GM23338 (cell line): ENCODE measurements around the gene ZNF516. TPM values are rescaled to one million over a fixed set of nuclear protein-coding genes. Genes with fewer than 3 reads are reported as not detected.

ENCODE experiments used
- ATAC-seq: fragments of 200-7000 bp; cut with Tn5 transposase; 3 replicates; pipeline ENCODE4 v1.9.1; 2020
- DNase-seq: peaks from one replicate; pipeline ENCODE4 v3.0.0-alpha.2; 2015; ENCODE audit warnings: low spot score
- H2AFZ ChIP-seq: fragments of 200-600 bp; sonication (generic); 2 replicates; pipeline ENCODE4 v1.8.0; 2016; ENCODE audit warnings: antibody characterized with exemption, mild to moderate bottlenecking, moderate library complexity
- H3F3A ChIP-seq: fragments of 200-600 bp; sonication (generic); replicated peaks from 2 replicates; pipeline ENCODE4 v1.8.0; 2017; ENCODE audit warnings: antibody characterized with exemption, mixed run types, low read depth
- H3K27ac ChIP-seq: fragments of 200-600 bp; sonication (generic); 2 replicates; pipeline ENCODE4 v1.6.1; 2016; ENCODE audit warnings: low read depth
- H3K27me3 ChIP-seq: fragments of 200-600 bp; sonication (generic); 2 replicates; pipeline ENCODE4 v1.8.0; 2016; ENCODE audit warnings: mild to moderate bottlenecking, mixed run types, moderate library complexity; ENCODE audit not compliant: insufficient read depth
- H3K36me3 ChIP-seq: fragments of 200-600 bp; sonication (generic); 2 replicates; pipeline ENCODE4 v1.8.0; 2016; ENCODE audit warnings: mild to moderate bottlenecking; ENCODE audit not compliant: insufficient read depth
- H3K4me1 ChIP-seq: fragments of 200-600 bp; sonication (generic); 2 replicates; pipeline ENCODE4 v1.8.0; 2016; ENCODE audit warnings: mild to moderate bottlenecking, moderate library complexity; ENCODE audit not compliant: insufficient read depth
- H3K4me2 ChIP-seq: fragments of 200-600 bp; sonication (generic); 2 replicates; pipeline ENCODE4 v1.7.1; 2017; ENCODE audit warnings: mixed run types
- H3K4me3 ChIP-seq: fragments of 200-600 bp; sonication (generic); 2 replicates; pipeline ENCODE4 v1.6.1; 2016; ENCODE audit warnings: mixed run types
- H3K79me2 ChIP-seq: fragments of 200-600 bp; sonication (generic); replicated peaks from 2 replicates; pipeline ENCODE4 v1.8.0; 2017; ENCODE audit warnings: mild to moderate bottlenecking; ENCODE audit not compliant: insufficient read depth
- H3K9me2 ChIP-seq: fragments of 200-600 bp; sonication (generic); 2 replicates; pipeline ENCODE4 v1.8.0; 2017; ENCODE audit not compliant: insufficient read depth
- H4K20me1 ChIP-seq: fragments of 200-600 bp; sonication (generic); replicated peaks from 2 replicates; pipeline ENCODE4 v1.8.0; 2017; ENCODE audit warnings: mild to moderate bottlenecking; ENCODE audit not compliant: insufficient read depth
- H3K27ac Mint-ChIP-seq: 2 replicates; pipeline ENCODE4 v1.8.0; 2020; ENCODE audit warnings: inconsistent platforms, mild to moderate bottlenecking, moderate library complexity, mixed read lengths
- H3K27me3 Mint-ChIP-seq: 3 replicates; pipeline ENCODE4 v1.8.0; 2022; ENCODE audit warnings: low read depth, mild to moderate bottlenecking, moderate library complexity, mixed read lengths, inconsistent platforms; ENCODE audit not compliant: insufficient read depth, poor library complexity
- H3K36me3 Mint-ChIP-seq: 3 replicates; pipeline ENCODE4 v1.8.0; 2021; ENCODE audit warnings: low read depth, mild to moderate bottlenecking, inconsistent platforms, moderate library complexity, mixed read lengths
- H3K4me1 Mint-ChIP-seq: 3 replicates; pipeline ENCODE4 v1.8.0; 2020; ENCODE audit warnings: mild to moderate bottlenecking, inconsistent platforms, mixed read lengths
- H3K4me3 Mint-ChIP-seq: 3 replicates; pipeline ENCODE4 v1.8.0; 2021; ENCODE audit warnings: moderate library complexity, mild to moderate bottlenecking, inconsistent platforms, mixed read lengths
- H3K9me3 Mint-ChIP-seq: 3 replicates; pipeline ENCODE4 v1.8.0; 2020; ENCODE audit warnings: moderate library complexity, mild to moderate bottlenecking, inconsistent platforms, mixed read lengths
- CREB1 ChIP-seq: fragments of 250-450 bp; sonication (Bioruptor Pico); IDR thresholded peaks from 2 replicates; pipeline ENCODE4 v1.5.0; 2020; ENCODE audit warnings: low read depth, mild to moderate bottlenecking, moderate library complexity
- EZH2 ChIP-seq: fragments of 200-600 bp; sonication (generic); IDR thresholded peaks from one replicate; pipeline ENCODE4 v1.8.0; 2017; ENCODE audit warnings: antibody characterized with exemption, mild to moderate bottlenecking, low read depth; ENCODE audit not compliant: unreplicated experiment
- JUNB ChIP-seq: IDR thresholded peaks from one replicate; pipeline ENCODE4 v1.6.1; 2016; ENCODE audit warnings: antibody characterized with exemption; ENCODE audit not compliant: unreplicated experiment
- POLR2AphosphoS5 ChIP-seq: IDR thresholded peaks from 2 replicates; pipeline ENCODE4 v1.6.1; 2016; ENCODE audit warnings: antibody characterized with exemption, low read depth
- REST ChIP-seq: IDR thresholded peaks from one replicate; pipeline ENCODE4 v1.6.1; 2018; ENCODE audit warnings: antibody characterized with exemption; ENCODE audit not compliant: unreplicated experiment
- STAT1 ChIP-seq: IDR thresholded peaks from one replicate; pipeline ENCODE4 v1.6.1; 2016; ENCODE audit warnings: antibody characterized with exemption; ENCODE audit not compliant: unreplicated experiment
- ZNF114 ChIP-seq: fragments of 250-450 bp; sonication (Bioruptor Pico); IDR thresholded peaks from 2 replicates; pipeline ENCODE4 v1.5.0; 2020; ENCODE audit warnings: mild to moderate bottlenecking, moderate library complexity
- ZNF331 ChIP-seq: fragments of 250-450 bp; sonication (Bioruptor Pico); IDR thresholded peaks from 2 replicates; pipeline ENCODE4 v1.5.0; 2020; ENCODE audit warnings: low read depth, mild to moderate bottlenecking, moderate library complexity
- polyA plus RNA-seq: library from polyadenylated mRNA; unstranded; fragments of >200 nt; fragmentation: Nextera tagmentation; extraction: Ambion mirVana; gene quantifications from 2 replicates; pipeline ENCODE4 v1.2.1, GENCODE V29; 2016
- total RNA-seq: library from RNA; depleted of rRNA; stranded (reverse); fragments of >200 nt; shearing (Covaris generic); gene quantifications from 2 replicates; pipeline ENCODE4 v1.2.3, GENCODE V29; 2014
- TF ChIP-seq, protein P1 (sequence below): fragments of 250-450 bp; sonication (Bioruptor Pico); IDR thresholded peaks from 2 replicates; pipeline ENCODE4 v1.5.0; 2020; ENCODE audit warnings: mild to moderate bottlenecking, moderate library complexity
- TF ChIP-seq, protein P2 (sequence below), 2 experiments: fragments of 200-600 bp in 1 of 2; sonication (generic) in 1 of 2; conservative IDR thresholded peaks; 2 replicates each; pipeline versions ENCODE4 v1.5.1 to v1.6.1; 2016 to 2017; ENCODE audit warnings: antibody characterized with exemption in 2 of 2, low read depth in 2 of 2, mild to moderate bottlenecking in 2 of 2, moderate library complexity in 1 of 2

ZNF516 gene
- total and polyA plus RNA-seq, 2 experiments from 2014 or later, result 11.9 to 24.2 TPM

DNA sequence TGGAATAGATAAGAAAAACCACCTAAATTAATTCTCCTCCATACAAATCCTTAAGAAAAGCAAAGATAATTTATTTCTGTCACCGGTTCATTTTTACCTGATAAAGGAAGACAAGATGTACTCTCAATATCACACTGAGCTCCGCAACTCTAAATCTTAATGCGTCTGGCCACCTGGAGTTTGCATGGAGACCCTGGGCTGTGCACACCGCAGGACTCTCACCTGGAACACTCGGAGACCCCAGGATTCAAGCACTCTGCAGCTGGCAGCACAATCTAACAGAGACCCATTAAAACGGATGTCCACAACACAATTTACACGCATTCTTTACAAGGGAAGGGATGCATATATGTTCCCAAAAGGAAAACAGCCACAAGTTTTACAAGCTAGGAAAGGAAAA is 72.2 kb downstream of the ZNF516 start:
- H3K4me1 Mint-ChIP-seq, result peaks cover 41% of the 10 kb centered on the region
- no peak for ATAC-seq
- Histone ChIP-seq H3F3A (peaks cover 5% of the 10 kb centered on the region; the same call in 1 of the 2 replicates), H3K4me2 (no peak overlapping the region), H3K4me1 (peaks cover 13% of the 10 kb centered on the region), H3K79me2 (peaks cover 4% of the 10 kb centered on the region; the same call in 1 of the 2 replicates), H3K36me3 (no peaks in the 10 kb centered on the region), H3K27me3 (no peaks in the 10 kb centered on the region), H3K27ac (no peak overlapping the region), H3K4me3 (no peak overlapping the region), H4K20me1 (no peaks in the 10 kb centered on the region; the same call in 1 of the 2 replicates), H3K9me2 (no peaks in the 10 kb centered on the region), H2AFZ (no peak overlapping the region)
- no peaks in the 10 kb centered on the region for H3K9me3 Mint-ChIP-seq
- no peaks in the 10 kb centered on the region for H3K36me3 Mint-ChIP-seq
- H3K27me3 Mint-ChIP-seq, result peaks cover 5% of the 10 kb centered on the region
- H3K4me3 Mint-ChIP-seq, result no peak overlapping the region
- DNase-seq, result no peak
- H3K27ac Mint-ChIP-seq, result 0 out of 2 replicates have a peak overlapping the region, but pooled peaks have one; percentile 2
- TF ChIP-seq EZH2, result no peak
- no peak for TF ChIP-seq JUNB
- TF ChIP-seq, protein P1, sequence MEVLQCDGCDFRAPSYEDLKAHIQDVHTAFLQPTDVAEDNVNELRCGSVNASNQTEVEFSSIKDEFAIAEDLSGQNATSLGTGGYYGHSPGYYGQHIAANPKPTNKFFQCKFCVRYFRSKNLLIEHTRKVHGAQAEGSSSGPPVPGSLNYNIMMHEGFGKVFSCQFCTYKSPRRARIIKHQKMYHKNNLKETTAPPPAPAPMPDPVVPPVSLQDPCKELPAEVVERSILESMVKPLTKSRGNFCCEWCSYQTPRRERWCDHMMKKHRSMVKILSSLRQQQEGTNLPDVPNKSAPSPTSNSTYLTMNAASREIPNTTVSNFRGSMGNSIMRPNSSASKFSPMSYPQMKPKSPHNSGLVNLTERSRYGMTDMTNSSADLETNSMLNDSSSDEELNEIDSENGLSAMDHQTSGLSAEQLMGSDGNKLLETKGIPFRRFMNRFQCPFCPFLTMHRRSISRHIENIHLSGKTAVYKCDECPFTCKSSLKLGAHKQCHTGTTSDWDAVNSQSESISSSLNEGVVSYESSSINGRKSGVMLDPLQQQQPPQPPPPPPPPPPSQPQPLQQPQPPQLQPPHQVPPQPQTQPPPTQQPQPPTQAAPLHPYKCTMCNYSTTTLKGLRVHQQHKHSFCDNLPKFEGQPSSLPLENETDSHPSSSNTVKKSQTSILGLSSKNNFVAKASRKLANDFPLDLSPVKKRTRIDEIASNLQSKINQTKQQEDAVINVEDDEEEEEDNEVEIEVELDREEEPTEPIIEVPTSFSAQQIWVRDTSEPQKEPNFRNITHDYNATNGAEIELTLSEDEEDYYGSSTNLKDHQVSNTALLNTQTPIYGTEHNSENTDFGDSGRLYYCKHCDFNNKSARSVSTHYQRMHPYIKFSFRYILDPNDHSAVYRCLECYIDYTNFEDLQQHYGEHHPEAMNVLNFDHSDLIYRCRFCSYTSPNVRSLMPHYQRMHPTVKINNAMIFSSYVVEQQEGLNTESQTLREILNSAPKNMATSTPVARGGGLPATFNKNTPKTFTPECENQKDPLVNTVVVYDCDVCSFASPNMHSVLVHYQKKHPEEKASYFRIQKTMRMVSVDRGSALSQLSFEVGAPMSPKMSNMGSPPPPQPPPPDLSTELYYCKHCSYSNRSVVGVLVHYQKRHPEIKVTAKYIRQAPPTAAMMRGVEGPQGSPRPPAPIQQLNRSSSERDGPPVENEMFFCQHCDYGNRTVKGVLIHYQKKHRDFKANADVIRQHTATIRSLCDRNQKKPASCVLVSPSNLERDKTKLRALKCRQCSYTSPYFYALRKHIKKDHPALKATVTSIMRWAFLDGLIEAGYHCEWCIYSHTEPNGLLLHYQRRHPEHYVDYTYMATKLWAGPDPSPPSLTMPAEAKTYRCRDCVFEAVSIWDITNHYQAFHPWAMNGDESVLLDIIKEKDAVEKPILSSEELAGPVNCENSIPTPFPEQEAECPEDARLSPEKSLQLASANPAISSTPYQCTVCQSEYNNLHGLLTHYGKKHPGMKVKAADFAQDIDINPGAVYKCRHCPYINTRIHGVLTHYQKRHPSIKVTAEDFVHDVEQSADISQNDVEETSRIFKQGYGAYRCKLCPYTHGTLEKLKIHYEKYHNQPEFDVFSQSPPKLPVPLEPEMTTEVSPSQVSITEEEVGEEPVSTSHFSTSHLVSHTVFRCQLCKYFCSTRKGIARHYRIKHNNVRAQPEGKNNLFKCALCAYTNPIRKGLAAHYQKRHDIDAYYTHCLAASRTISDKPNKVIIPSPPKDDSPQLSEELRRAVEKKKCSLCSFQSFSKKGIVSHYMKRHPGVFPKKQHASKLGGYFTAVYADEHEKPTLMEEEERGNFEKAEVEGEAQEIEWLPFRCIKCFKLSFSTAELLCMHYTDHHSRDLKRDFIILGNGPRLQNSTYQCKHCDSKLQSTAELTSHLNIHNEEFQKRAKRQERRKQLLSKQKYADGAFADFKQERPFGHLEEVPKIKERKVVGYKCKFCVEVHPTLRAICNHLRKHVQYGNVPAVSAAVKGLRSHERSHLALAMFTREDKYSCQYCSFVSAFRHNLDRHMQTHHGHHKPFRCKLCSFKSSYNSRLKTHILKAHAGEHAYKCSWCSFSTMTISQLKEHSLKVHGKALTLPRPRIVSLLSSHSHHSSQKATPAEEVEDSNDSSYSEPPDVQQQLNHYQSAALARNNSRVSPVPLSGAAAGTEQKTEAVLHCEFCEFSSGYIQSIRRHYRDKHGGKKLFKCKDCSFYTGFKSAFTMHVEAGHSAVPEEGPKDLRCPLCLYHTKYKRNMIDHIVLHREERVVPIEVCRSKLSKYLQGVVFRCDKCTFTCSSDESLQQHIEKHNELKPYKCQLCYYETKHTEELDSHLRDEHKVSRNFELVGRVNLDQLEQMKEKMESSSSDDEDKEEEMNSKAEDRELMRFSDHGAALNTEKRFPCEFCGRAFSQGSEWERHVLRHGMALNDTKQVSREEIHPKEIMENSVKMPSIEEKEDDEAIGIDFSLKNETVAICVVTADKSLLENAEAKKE (CRISPR knock-in tag), result no peak
- no peak for TF ChIP-seq ZNF114
- TF ChIP-seq ZNF331 (CRISPR knock-in tag), result no peak
- TF ChIP-seq POLR2AphosphoS5, result no peak
- no peak for TF ChIP-seq REST
- no peak for TF ChIP-seq CREB1 (CRISPR knock-in tag)
- no peak for TF ChIP-seq STAT1
- TF ChIP-seq, protein P2, sequence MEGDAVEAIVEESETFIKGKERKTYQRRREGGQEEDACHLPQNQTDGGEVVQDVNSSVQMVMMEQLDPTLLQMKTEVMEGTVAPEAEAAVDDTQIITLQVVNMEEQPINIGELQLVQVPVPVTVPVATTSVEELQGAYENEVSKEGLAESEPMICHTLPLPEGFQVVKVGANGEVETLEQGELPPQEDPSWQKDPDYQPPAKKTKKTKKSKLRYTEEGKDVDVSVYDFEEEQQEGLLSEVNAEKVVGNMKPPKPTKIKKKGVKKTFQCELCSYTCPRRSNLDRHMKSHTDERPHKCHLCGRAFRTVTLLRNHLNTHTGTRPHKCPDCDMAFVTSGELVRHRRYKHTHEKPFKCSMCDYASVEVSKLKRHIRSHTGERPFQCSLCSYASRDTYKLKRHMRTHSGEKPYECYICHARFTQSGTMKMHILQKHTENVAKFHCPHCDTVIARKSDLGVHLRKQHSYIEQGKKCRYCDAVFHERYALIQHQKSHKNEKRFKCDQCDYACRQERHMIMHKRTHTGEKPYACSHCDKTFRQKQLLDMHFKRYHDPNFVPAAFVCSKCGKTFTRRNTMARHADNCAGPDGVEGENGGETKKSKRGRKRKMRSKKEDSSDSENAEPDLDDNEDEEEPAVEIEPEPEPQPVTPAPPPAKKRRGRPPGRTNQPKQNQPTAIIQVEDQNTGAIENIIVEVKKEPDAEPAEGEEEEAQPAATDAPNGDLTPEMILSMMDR (conservative IDR thresholded peaks at IDR 0.05; ENCODE audit: low read depth in 2 of 2), result no peak
